Endothelial cell of umbilical vein (primary cell): ENCODE results near the gene FYCO1. TPM values are rescaled to one million over a fixed set of nuclear protein-coding genes. Genes with fewer than 3 reads are reported as not detected.

Experiments used
- BruUV-seq: library from RNA; stranded (reverse); fragments of 400-500 nt; replicated peaks from 2 replicates; lab custom pipeline; 2021; lab: Mats Ljungman, UMichigan
- CTCF ChIA-PET: fragments of 300-600, 350-600 bp; sonication (Branson Sonifier 250); formaldehyde crosslinking; loops from one replicate; lab custom pipeline; 2021; ENCODE audit warnings: antibody characterized with exemption, inconsistent platforms; lab: Charles Lee
- POLR2A ChIA-PET: fragments of 300-600, 350-600 bp; sonication (Branson Sonifier 250); formaldehyde crosslinking; loops from one replicate; lab custom pipeline; 2021; ENCODE audit warnings: antibody characterized with exemption, inconsistent platforms; lab: Charles Lee
- DNase-seq: peaks from one replicate; pipeline ENCODE4 v3.0.0-alpha.2; 2011; ENCODE audit warnings: low read depth, low spot score
- FAIRE-seq: peaks from 2 replicates; lab custom pipeline; 2011; peaks lifted over from hg19 to GRCh38; lab: Jason Lieb, UNC
- H2AFZ ChIP-seq: 2 replicates; pipeline ENCODE4 v1.6.0; 2012; ENCODE audit warnings: low read depth, low read length, control low read depth, inconsistent platforms
- H3K27ac ChIP-seq: 2 replicates; pipeline ENCODE4 v1.5.1; 2011; ENCODE audit warnings: low read depth, mild to moderate bottlenecking, control low read depth, low read length, moderate library complexity; ENCODE audit not compliant: insufficient read depth
- H3K27me3 ChIP-seq, 2 experiments: 2 replicates each; pipeline versions ENCODE4 v1.6.0 to v1.6.1; 2011; ENCODE audit warnings: low read length in 2 of 2, mixed read lengths in 1 of 2; ENCODE audit not compliant: control insufficient read depth in 2 of 2, insufficient read depth in 2 of 2
- H3K36me3 ChIP-seq, 2 experiments: 2 replicates in 1 of 2; 3 replicates in 1 of 2; pipeline ENCODE4 v1.5.1; 2011; ENCODE audit warnings: low read length in 2 of 2, mild to moderate bottlenecking in 1 of 2, moderate library complexity in 1 of 2; ENCODE audit not compliant: control insufficient read depth in 2 of 2, insufficient read depth in 2 of 2; ENCODE audit errors: extremely low read depth in 1 of 2
- H3K4me1 ChIP-seq: 3 replicates; pipeline ENCODE4 v1.5.1; 2011; ENCODE audit warnings: mild to moderate bottlenecking, low read length; ENCODE audit not compliant: control insufficient read depth, insufficient read depth; ENCODE audit errors: extremely low read depth
- H3K4me2 ChIP-seq: 2 replicates; pipeline ENCODE4 v1.6.1; 2011; ENCODE audit warnings: low read length, control low read depth, mixed read lengths; ENCODE audit not compliant: insufficient read depth
- H3K4me3 ChIP-seq, 3 experiments: fragments of 200-600 bp in 1 of 3; sonication (generic), shearing (Covaris generic) in 1 of 3; replicated peaks in 1 of 3; 2 replicates each; pipeline ENCODE4 v1.5.1; 2011 to 2016; ENCODE audit warnings: control low read depth in 3 of 3, low read length in 3 of 3, mild to moderate bottlenecking in 2 of 3, inconsistent platforms in 1 of 3, low read depth in 1 of 3, moderate library complexity in 1 of 3; ENCODE audit not compliant: insufficient read depth in 1 of 3
- H3K79me2 ChIP-seq: 2 replicates; pipeline ENCODE4 v1.6.0; 2012; ENCODE audit warnings: low read length, inconsistent platforms; ENCODE audit not compliant: control insufficient read depth, insufficient read depth
- H3K9ac ChIP-seq: replicated peaks from 2 replicates; pipeline ENCODE3; 2011; ENCODE audit warnings: low read length, control low read depth; ENCODE audit not compliant: insufficient read depth; ENCODE audit errors: extremely low read depth
- H3K9me1 ChIP-seq: replicated peaks from 3 replicates; pipeline ENCODE4 v1.6.0; 2011; ENCODE audit warnings: mild to moderate bottlenecking, low read length; ENCODE audit not compliant: control insufficient read depth, insufficient read depth; ENCODE audit errors: extremely low read depth
- H3K9me3 ChIP-seq: replicated peaks from 2 replicates; pipeline ENCODE4 v1.5.1; 2012; ENCODE audit warnings: low read length, inconsistent platforms; ENCODE audit not compliant: control insufficient read depth, insufficient read depth
- H4K20me1 ChIP-seq: replicated peaks from 2 replicates; pipeline ENCODE3; 2011; ENCODE audit warnings: mild to moderate bottlenecking, low read length; ENCODE audit not compliant: control insufficient read depth, insufficient read depth; ENCODE audit errors: extremely low read depth
- CTCF ChIP-seq, 2 donors: IDR thresholded peaks; 1 replicate in 1 of 2; 2 replicates in 1 of 2; pipeline ENCODE4 v1.5.1; 2011; ENCODE audit warnings: low read length in 2 of 2, mild to moderate bottlenecking in 2 of 2, moderate library complexity in 2 of 2, control low read depth in 1 of 2, inconsistent platforms in 1 of 2, low read depth in 1 of 2; ENCODE audit not compliant: insufficient read depth in 1 of 2; ENCODE audit errors: extremely low read depth in 1 of 2
- EZH2 ChIP-seq: IDR thresholded peaks from 2 replicates; pipeline ENCODE4 v1.6.1; 2012; ENCODE audit warnings: borderline replicate concordance, low read depth, mild to moderate bottlenecking, moderate library complexity, low read length, inconsistent platforms; ENCODE audit not compliant: severe bottlenecking
- FOS ChIP-seq: IDR thresholded peaks from 2 replicates; pipeline ENCODE4 v1.6.1; 2011; ENCODE audit warnings: mild to moderate bottlenecking, low read length, moderate library complexity, borderline replicate concordance; ENCODE audit not compliant: insufficient read depth
- GATA2 ChIP-seq: IDR thresholded peaks from 2 replicates; pipeline ENCODE4 v1.7.0; 2011; ENCODE audit warnings: low read depth, mild to moderate bottlenecking, moderate library complexity, mixed read lengths, low read length; ENCODE audit not compliant: insufficient read length, insufficient read depth
- JUN ChIP-seq: IDR thresholded peaks from 2 replicates; pipeline ENCODE4 v1.6.1; 2011; ENCODE audit warnings: borderline replicate concordance, low read depth; ENCODE audit not compliant: insufficient read length, insufficient read depth
- MAX ChIP-seq: IDR thresholded peaks from 2 replicates; pipeline ENCODE4 v1.6.1; 2011; ENCODE audit not compliant: insufficient read depth, insufficient read length
- MYC ChIP-seq: IDR thresholded peaks from one replicate; pipeline ENCODE4 v1.6.1; 2011; ENCODE audit warnings: mild to moderate bottlenecking, low read depth, low read length
- POLR2A ChIP-seq: IDR thresholded peaks from 2 replicates; pipeline ENCODE4 v1.6.1; 2012; ENCODE audit warnings: low read depth, mild to moderate bottlenecking, control low read depth, low read length
- POLR2AphosphoS5 ChIP-seq: IDR thresholded peaks from 2 replicates; pipeline ENCODE4 v1.6.1; 2012; ENCODE audit warnings: low read depth, mild to moderate bottlenecking, control low read depth, low read length, moderate library complexity; ENCODE audit not compliant: insufficient read depth
- dilution Hi-C: fragments of 300-500 bp; cut with MboI; formaldehyde crosslinking; loops from one replicate; pipeline ENCODE4 v1.15.0; 2019; ENCODE audit warnings: low sequenced_read_pairs; ENCODE audit not compliant: extremely low pct_ligation_motif_present
- intact Hi-C: fragments of 100-400 bp; cut with micrococcal nuclease; formaldehyde crosslinking; loops from one replicate; pipeline ENCODE4 v1.10.0; 2022
- polyA plus RNA-seq, 4 experiments: library from polyadenylated mRNA; depleted of rRNA in 3 of 4; stranded (reverse) in 3 of 4; unstranded in 1 of 4; fragments of >200 nt; gene quantifications; 2 replicates each; pipeline versions ENCODE4 v1.2.1 to v1.2.3, GENCODE V29; 2011 to 2012; ENCODE audit warnings: missing spikeins in 1 of 4
- total RNA-seq: library from RNA; stranded (reverse); gene quantifications from 2 replicates; pipeline ENCODE4 v1.2.3, GENCODE V29; 2021

The FYCO1 gene
- total and polyA plus RNA-seq, 2 donors (not counting 3 experiments of a cell fraction or from before 2014, with no cell fraction given): 13.9 to 20.8 TPM

- Histone ChIP-seq H4K20me1 (no peaks in the 10 kb centered on the region), H3K9me3 (no peaks in the 10 kb centered on the region), H3K9me1 (no peaks in the 10 kb centered on the region), H3K4me2 (no peak overlapping the region), H3K9ac (no peak overlapping the region), H3K27me3 (peaks cover 5 to 8% of the 10 kb centered on the region in 2 experiments), H2AFZ (no peak overlapping the region), H3K4me3 (no peak overlapping the region), H3K79me2 (no peaks in the 10 kb centered on the region), H3K4me1 (no peaks in the 10 kb centered on the region), H3K36me3 (no peaks in the 10 kb centered on the region), H3K27ac (no peak overlapping the region)
- no peak for DNase-seq
- intact Hi-C loops: no loop called here
- no TSS peak for BruUV-seq
- ChIA-PET CTCF (interaction anchor here (0.8 to 1.0 kb wide), 2 partner anchors 10 to 57 kb away, joined by 3 read pairs; no protein-coding TSS in a partner anchor), POLR2A (no interaction called here)
- TF ChIP-seq JUN (no peak), POLR2A (no peak), CTCF (IDR thresholded peaks at IDR 0.05; ENCODE audit: extremely low read depth in 1 of 2, insufficient read depth in 1 of 2, low read depth in 1 of 2, low read length in 2 of 2) (no peak), MAX (no peak), EZH2 (no peak), GATA2 (no peak), MYC (no peak), POLR2AphosphoS5 (no peak), FOS (no peak)
- dilution Hi-C loops: no loop called here
- FAIRE-seq: no peak
Measured at GRCh38 chr3:45871780-45872179, 123.8 kb downstream of the FYCO1 start.
